Femur (tissue), 1 donor: ENCODE data around the gene CHRNA4.

Source experiments
- DNase-seq: peaks from one replicate; pipeline ENCODE4 v3.0.0-alpha.2; 2017

Gene CHRNA4

GRCh38 chr20:63360850-63361518, at the start of gene CHRNA4:
Gene CHRNA4, minus strand, starts transcription at chr20:63361349. Its CDS starts 184 bp downstream, at chr20:63361165.
- DNase-seq = no peak

- DNase-seq = no peak
Observed at GRCh38 chr20:63409834-63410435, 48.8 kb upstream of the CHRNA4 start.

- DNase-seq = no peak
Observed at GRCh38 chr20:63409066-63409833, 48.1 kb upstream of the CHRNA4 start.

GRCh38 chr20:63408684-63409046, 47.5 kb upstream of the CHRNA4 start:
- no peak for DNase-seq

GRCh38 chr20:63407928-63408683, 47.0 kb upstream of the CHRNA4 start:
- no peak for DNase-seq

- DNase-seq = no peak
Observed at GRCh38 chr20:63406617-63407245, 45.6 kb upstream of the CHRNA4 start.

- no peak for DNase-seq
Observed at GRCh38 chr20:63406011-63406410, 44.9 kb upstream of the CHRNA4 start.

GRCh38 chr20:63405102-63405730, 44.1 kb upstream of the CHRNA4 start:
- DNase-seq = no peak

- no peak for DNase-seq
Observed at GRCh38 chr20:63404129-63405085, 43.3 kb upstream of the CHRNA4 start.

GRCh38 chr20:63403403-63404105, 42.4 kb upstream of the CHRNA4 start:
- no peak for DNase-seq

GRCh38 chr20:63402860-63403220, 41.7 kb upstream of the CHRNA4 start:
- no peak for DNase-seq

- DNase-seq = no peak
Observed at GRCh38 chr20:63402181-63402859, 41.2 kb upstream of the CHRNA4 start.

- DNase-seq = no peak
Observed at GRCh38 chr20:63401384-63402110, 40.4 kb upstream of the CHRNA4 start.

- no peak for DNase-seq
Observed at GRCh38 chr20:63400486-63401210, 39.5 kb upstream of the CHRNA4 start.

- no peak for DNase-seq
Observed at GRCh38 chr20:63399596-63400375, 38.6 kb upstream of the CHRNA4 start.

GRCh38 chr20:63398744-63399514, 37.8 kb upstream of the CHRNA4 start:
- DNase-seq = no peak

- DNase-seq = no peak
Observed at GRCh38 chr20:63397946-63398450, 36.8 kb upstream of the CHRNA4 start.
